H1 (cell line): ENCODE results near the gene GSTO2. TPM values are rescaled to one million over a fixed set of nuclear protein-coding genes. Genes with fewer than 3 reads are reported as not detected.

ENCODE experiments used
- BRCA1 ChIP-seq: IDR thresholded peaks from 2 replicates; pipeline ENCODE4 v1.6.1; 2012; ENCODE audit warnings: low read depth, low read length, improper control_type of control experiment
- polyA plus RNA-seq, 7 experiments: library from polyadenylated mRNA; depleted of rRNA in 3 of 7; stranded (reverse) in 5 of 7; unstranded in 2 of 7; fragments of >200 nt in 5 of 7; fragments of 200-250 nt in 2 of 7; gene quantifications; 1 replicate in 5 of 7; 2 replicates in 1 of 7; 4 replicates in 1 of 7; pipeline versions ENCODE4 v1.2.1 to v1.2.3, GENCODE V29; 2011 to 2013; ENCODE audit warnings: missing spikeins in 2 of 7, mixed read lengths in 2 of 7
- total RNA-seq: library from RNA; stranded (reverse); fragmentation: NEBNext Ultra II Directional; extraction: Animal tissue kit (Norgen Biotek cat#: 25700); gene quantifications from 2 replicates; pipeline ENCODE4 v1.2.1, GENCODE V29; 2021

GSTO2 gene
- total and polyA plus RNA-seq, 2 of the 8 experiments (the other 6 are each of a cell fraction or from before 2014, with no cell fraction given): 13.1 to 41.7 TPM

GRCh38 chr10:104234934-104235333 is 34.0 kb upstream of the GSTO2 start (continued):
- no peak for TF ChIP-seq BRCA1
